ENCODE results near the gene HEXD.
"Not testable (repeated sequence)": the region's sequence is repeated elsewhere in the genome, so short reads cannot be mapped to it uniquely, and the experiment has no call there.

HEXD gene

DNA sequence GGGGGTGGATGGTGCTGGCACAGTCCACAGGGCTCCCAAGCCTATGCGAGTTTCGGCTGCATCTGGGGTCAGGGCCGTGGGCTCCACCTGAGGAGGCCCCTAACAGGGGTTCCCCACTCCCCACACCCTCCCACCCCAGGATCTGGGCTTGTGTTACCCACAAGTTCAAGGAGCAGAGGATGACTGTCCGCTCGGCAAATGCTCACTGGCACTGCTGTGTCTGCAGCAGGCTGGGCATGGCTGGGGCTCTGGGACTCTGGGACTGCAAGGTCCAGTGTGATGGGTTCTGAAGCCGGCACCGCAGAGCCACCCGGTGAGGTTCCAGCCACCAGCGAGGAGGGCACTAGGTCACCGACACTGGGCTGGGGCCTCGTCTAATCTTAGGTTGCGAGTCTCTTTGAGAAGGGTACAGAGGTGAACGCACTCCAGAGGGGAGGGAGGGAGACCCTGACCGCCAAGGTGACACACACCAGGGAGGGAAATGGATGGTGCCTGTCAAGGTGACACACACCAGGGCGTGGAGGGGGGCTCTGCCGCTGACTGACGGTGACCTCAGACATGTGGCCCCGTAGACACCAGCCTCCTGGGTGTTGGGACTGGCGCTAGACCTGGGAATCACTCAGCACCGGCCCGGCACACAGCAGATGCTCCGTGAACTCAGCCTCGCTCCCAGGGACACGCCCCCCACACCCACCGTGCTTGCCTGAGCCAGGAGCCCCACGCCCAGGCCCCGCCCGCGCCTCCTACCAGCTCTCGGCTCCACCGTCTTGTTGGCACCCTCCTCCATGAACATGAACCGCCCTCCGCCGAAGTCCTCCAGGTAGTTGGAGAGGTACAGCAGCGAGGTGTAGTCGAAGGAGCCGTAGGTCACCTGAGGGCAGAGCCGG lies 20.5 kb upstream of the HEXD start:
- DNase-seq, result no peak

DNA sequence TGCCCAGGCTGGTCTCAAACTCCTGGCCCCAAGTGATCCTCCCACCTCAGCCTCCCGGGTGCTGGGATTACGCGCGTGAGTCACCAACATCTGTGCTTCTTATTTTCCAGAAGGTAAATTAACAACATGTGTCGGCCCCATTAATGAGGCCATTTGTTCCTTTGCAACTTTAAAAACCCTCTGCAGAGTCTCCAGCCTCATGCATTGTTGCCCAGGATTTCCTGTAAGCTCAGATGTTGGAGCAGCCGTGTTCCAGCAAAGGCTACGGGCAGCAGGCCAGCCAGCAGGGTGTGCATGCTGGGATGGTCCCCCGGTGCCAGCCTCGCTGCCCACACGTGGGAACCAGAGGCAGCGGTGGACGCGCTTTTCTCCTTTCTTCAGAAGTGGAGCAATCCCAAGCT lies 19.1 kb upstream of the HEXD start:
- no peak for DNase-seq

DNA sequence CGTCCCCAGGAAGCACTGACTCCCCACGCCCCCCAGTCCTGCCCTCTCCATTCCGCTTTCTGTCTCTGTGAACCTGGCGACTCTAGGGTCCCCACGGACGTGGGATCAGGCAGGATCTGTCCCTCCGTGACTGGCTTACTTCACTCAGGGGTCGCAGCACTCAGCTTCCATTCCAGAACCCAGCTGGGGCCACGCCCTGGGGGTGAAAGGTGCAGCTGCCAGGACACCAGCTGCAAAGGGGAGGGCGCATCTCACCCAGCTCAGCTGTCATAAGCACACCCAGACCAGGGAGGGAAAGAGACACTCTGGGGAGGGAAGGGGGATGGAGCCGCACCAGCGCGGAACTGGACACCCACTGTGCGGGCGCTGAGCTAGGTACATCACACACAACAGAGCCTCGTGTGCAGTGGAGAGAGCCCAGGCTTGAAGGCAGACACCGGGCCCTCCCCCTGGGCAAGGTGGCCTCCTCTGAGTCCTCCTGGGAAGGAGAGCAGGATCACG lies 18.5 kb upstream of the HEXD start:
- no peak for DNase-seq

DNA sequence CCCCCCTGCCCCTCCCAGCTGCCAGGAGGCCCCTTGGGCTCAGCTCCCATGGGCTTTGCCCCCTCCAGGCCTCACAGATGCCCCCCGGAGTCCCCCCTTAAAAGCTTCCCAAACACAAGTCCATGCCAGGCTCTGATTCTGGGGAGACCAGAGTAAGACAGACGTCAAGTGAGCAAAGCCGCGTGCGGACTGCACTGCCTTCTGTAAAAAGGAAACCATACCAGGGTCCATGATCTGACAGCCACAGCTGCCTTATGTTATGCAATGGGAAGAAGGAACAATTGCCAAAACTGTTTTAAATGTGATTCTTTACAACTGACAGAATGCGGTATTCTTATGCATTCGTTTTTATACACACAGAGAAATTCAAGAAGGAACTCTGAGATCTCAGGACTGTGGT lies 17.9 kb upstream of the HEXD start:
- no peak for DNase-seq

DNA sequence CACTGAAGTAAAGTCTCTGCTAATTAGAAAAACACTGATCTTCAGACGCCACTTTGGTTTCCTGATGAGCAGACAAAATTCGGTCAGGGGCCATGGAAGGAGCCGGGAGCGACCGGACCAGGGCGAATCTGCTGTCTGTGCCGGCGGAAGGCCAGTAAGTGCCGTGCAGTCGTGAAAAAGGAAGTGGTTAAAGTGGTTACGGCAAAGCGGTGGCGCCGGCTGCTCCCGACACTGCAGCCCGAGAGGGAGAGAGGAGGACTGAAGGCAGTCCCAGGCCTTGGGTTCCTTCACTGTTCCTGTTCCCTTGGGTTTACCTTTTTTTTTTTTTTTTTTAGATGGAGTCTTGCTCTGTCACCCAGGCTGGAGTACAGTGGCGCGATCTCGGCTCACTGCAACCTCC lies 17.3 kb upstream of the HEXD start:
- DNase-seq, result peak; percentile 67

DNA sequence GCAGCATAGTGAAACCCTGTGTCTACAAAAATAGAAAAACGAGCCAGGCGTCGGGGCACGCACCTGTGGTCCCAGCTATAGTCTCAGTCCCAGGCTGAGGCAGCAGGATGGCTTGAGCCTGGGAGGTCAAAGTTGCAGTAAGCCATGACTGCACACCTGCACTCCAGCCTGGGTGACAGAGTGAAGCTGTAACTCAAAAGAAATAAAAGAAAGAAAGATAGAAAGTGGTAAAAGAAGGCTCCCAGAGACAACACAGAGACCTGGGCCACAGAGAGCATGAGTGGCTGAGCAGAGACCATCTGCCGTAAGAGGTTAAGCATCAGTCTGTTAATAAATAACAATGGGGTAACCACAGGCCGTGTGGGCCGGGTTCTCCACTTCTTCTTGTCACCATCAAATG lies 15.3 kb upstream of the HEXD start:
- DNase-seq, result no peak

DNA sequence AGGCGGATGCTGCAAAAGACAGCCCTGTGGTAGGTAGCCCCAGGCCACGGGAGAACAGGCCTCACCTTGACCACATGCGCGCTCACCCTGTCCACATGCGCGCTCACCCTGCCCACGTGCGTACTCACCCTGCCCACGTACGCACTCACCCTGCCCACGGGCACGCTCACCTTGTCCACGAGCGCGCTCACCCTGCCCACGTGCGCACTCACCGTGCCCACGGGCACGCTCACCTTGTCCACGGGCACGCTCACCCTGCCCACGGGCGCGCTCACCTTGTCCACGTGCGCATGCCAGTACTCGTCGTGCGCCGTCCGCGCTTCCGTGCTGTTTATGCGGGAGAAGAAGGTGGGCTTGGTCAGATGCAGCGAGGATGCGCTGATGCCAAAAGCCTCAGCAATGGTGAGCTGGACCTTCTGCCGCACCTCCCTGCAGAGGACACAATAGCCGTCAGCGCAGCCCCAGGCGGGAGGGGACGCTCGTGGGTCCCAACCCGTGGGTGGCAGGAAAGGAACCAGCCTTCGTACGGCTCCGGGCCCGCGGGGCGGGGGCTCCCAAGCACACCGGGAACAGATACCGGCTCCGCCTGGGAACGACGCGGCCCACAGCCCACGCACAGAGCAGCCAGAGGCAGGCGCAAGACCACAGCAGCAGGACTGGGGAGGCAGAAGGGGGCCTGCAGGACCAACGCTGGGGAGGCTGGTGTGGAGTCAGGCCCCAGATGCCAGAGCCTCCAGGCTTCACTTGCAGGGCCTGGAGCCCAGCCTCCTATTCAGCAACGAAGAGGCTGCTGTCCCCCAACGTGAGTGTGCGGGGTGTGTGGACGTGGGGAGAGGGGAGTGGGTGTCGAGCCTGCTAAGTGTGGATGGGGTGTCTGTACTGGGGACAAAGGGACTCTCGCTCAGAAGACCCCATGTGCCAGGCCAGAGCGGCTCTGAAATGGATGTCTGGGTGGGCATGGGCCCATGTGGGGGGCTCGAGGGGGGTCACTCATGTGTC lies 14.2 kb upstream of the HEXD start:
- DNase-seq, result no peak

DNA sequence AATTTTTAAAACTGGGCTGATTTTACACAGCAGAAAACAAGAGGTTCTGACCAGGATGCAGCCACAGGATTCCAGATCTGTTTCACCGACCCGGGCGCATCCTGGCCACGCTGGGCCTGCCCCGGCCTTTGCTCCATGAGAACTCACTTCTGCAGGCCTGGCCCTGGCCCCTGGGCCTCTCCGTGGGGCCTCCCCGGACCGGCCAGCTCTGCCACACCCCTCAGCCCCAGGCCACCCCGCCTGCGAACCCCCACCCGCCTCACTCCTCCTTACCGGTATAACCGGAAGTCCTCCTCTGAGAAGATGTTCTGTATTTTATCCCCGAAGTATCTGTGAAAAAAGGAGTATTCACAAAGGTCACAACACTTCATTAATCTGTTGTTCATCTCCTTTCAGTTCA lies 13.1 kb upstream of the HEXD start:
- DNase-seq, result no peak

DNA sequence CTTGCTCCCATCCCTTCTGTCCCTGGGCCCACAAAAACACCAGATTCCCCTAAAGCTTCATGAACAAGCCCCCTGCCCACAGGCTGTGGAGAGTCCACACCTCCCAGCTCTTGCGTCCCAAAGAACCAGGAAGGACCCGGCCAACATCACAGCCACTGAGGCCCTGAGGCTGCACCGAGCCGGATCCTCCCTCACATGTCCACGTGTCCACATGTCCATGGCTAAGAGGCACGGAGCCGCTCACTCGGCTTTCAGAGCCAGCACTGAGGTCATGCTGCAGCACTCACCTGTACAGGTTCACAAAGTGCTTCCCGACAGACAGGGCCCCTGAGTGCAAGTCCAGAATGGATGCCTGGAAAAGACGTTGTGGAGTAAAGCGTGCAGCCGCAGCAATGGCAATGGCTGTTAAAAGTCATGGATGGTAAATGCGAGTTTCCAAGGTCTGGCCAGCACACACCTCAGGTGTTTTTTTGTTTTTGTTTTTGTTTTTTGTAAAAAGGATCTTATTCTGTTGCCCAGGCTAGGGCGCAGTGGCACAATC lies 11.9 kb upstream of the HEXD start:
- no peak for DNase-seq

DNA sequence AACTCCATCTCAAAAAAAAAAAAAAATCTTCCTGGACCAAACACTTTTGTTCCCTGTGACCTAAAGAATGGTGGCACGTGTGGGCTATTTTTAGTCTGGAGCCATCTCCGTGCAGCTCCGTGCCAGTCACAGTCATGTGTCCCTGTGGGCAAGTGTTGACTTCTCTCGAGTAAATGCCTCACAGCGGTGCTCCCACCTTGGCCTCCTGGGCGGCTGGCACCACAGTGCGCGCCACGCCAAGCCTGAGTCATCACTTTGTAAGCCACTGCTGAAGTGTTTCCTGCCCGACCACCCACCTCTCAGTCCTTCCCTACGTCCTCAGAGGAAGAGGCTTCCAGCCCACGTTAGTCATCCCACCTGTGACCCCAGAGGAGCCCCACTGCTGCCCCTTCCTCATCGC lies 10.9 kb upstream of the HEXD start:
- DNase-seq, result no peak

DNA sequence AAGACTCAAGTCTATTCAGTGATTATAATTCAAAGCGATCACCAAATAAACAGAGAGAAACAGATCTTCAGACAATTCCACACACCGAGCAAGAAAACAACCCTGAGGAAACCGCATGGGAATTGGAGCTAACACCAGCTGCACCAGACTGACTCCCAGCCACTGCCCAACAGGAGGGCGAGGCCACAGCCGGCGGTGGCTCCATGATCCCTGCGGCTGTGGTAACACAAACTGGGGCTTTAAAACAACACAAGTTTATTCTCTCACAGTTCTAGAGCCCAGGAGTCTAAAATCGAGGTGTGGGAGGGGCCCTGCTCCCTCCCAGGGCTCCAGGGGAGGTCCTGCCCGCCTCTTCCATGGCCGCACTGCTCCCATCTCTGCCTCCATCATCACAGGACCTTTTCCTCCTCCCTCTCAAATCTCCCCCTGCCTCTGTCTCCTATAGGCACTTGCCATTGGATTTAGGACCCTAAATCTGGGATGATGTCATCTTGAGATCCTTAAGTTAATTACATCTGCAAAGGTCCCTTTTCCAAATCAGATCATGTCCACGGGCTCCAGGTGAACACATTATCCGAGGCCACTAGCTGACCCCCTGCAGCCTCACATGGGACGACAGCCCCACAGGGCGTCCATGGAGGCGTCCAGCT lies 9.7 kb upstream of the HEXD start:
- no peak for DNase-seq

DNA sequence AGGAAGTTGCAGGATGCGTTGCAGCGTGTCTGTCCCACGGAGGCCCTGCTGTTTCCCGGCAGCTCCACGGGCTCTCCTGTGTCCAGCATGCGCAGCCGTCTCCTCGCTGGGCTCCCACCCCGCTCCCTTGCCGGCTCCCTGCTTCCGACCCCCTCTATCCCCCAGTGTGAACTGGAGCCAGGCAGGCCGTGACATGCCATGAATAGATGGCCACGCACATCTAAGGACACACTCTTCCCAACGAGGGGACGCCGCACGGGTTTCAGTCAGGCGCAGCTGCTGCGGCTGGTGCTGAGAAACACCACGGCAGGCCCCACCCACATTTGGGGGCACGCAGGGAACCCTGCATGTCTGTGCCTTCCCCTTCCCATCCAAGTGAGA lies 9.2 kb upstream of the HEXD start:
- DNase-seq, result no peak

DNA sequence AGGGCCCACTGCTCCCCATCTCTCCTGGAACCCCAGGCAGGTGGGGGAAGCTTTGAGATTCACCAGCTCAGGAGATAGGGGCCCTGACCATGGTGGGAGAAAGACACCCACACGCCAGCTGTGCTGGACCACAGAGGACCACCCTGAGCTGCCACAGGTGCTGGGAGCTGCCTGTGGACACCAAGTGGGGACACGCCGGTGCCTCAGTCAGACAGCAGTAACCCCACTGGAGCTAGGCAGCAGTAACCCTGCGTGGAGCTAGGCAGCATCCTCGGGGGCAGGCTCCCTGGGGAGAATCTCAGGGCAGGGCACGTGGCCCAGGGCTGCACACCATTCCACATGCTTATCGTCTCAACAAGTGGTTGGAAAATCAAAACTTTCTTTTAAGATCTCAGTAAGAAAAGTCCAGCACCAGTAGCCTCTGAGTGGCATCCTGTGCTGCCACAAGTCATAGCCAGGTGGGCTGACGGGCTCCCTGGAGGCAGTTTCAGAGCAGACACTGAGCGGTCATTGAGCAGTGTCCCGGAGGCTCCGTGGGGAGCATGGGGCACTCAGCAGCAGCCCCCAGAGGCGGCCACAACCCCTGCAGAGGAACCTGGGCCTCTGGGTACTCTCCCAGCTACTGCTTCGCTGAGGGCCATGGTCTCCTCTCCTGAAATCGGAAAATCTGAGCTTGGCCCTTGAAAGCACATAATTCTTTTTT lies 8.0 kb upstream of the HEXD start:
- no peak for DNase-seq

DNA sequence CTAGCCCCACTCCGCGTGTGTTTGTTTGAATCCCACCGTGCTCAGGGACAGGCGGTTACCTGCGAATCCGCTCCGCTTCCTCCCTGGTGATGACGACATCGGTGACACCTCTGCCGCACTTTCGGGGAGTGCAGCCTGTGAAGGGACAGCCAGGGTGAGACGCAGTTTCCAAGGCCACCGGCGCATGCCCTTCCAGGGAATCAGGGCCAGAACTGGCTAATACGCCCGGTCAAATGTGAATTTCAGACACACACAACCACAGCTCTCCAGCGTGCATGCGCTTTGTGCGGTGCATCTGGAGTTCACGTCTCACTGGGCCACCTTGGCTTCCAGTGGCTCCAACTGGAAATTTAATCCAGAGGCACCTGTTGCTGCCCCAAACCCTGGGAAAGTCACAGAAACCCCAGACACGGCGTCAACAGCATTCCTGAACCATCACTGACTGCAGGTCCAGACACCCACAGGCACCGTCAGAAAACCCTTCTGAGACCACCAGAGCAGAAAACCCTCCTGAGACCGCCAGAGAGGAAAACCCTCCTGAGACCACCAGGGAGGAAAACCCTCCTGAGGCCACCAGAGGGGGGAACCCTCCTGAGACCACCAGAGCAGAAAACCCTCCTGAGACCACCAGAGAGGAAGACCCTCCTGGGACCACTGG lies 6.6 kb upstream of the HEXD start:
- DNase-seq, result no peak

DNA sequence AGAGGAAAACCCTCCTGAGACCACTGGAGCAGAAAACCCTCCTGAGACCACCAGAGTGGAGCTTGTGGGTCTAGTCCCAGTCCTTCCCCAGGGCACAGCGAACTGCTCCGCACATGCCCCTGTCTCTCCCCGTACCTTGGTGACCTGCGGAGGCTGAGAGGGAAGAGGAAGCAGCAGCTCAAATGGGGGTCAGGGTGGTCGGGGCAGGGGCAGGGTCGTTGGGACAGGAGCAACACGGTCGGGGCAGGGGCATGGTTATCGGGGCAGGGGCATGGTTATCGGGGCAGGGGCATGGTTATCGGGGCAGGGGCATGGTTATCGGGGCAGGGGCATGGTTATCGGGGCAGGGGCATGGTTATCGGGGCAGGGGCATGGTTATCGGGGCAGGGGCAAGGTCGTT lies 6.1 kb upstream of the HEXD start:
- DNase-seq, result not testable (repeated sequence)

DNA sequence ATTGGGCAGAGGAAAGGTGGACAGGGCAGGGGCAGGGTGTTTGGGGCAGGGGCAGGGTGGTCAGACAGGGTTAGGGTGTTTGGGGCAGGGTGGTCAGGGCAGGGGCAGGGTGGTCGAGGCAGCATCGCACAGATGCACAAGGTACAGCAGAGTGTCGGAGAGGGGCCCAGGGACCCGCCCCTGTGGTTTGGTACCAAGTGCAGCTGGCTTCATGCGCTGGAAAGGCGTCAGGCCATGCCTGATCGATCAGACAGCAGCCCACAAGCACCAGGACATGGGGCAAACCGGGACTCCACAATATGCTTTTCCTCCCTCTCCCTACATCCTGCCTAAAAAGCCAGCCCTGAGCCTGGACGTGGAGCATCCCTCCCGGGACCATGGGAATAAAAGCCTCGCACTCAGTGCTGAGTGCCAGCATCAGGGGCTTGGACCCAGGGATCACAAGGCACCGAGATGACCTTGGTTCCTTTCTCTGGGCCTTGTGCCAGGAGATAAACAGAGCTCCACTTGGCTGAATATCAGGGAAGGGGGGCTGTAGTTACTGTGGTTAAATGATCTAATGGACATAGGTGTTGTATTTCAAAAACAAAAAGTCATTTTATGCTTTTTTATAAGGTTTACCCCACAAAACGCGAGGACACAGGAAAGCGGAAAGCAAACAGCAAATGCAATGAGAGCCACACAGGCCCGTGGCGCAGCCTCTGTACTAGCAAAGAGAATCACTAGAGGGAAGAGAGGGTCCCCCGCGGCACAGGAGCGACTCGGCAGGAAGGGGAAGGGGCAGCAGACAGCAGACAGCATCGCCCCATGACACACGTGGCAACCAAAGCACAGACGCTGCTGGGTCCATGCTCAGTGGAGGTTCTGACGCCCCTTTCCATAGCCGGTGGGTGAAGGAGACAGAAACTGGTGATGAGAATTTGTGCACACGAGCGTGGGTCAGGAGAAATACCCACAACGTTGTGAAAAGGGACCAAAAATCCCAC lies 5.3 kb upstream of the HEXD start:
- no peak for DNase-seq

DNA sequence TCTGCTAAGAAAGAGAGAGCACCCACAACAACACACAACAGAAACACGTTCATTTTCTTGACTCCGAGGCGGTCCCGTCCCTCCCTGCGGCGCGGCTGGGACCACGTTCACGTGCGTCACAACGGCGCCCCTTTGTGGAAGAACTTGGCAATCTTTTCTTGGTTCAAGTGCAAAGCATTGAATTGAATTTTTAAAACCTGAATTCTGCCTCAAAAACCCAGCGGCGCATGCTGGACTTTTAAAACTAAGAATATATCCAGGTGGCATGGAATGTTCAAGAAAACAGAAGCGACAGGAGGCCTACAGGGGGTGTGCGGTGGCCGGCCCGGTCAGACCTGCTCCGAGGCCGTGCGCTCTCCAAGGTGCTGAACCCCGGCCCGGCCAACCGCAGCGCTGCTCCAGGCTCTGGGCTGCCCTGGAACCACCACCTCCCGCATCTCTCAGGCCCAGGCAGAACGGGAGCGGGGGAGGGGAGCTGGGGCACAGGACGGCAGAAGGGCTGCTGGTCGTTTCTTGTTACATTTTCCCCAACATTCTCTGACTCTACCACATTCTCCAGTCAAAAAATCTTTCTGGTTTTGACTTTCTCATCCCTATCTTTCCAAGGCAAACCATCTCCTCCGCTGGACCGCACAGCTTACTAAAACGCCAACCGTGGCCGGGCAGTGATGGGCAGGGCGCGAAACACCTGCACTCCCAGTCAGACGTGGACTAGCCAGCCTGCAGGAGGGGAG lies 3.4 kb upstream of the HEXD start:
- peak; percentile 68 for DNase-seq

DNA sequence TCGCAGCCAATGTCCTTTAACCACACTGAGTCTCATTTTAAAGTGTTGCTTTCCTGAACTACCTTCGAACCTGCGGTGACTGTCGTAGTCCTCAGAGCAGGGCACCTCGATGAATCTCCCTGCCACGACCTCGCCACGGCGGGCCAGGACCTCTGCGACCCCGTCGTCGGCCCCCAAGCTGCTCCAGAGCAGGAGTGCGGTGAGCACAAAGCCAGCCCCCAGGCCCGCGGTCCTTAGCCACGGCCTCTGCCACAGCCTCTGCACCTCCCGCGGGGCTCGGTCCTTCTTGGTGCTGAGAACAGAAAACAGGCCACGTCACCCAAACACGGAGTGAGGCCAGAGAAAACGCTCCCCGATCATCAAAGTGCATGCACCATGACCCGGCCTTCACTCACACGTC lies 2.8 kb upstream of the HEXD start:
- DNase-seq, result no peak

DNA sequence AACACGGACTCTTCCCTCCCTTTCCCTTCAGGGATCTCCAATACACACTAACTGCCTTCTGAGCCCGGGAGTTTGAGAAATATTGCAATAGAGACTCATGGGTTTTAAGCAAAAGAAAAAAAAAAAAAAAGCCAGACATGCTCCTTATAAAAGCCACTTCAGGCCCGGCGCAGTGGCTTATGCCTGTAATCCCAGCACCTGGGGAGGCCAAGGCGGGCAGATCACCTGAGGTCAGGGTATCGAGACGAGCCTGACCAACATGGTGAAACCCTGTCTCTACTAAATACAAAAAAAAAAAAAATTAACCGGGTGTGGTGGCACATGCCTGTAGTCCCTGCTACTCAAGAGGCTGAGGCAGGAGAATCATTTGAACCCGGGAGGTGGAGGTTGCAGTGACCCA lies 2.4 kb upstream of the HEXD start:
- DNase-seq, result no peak

DNA sequence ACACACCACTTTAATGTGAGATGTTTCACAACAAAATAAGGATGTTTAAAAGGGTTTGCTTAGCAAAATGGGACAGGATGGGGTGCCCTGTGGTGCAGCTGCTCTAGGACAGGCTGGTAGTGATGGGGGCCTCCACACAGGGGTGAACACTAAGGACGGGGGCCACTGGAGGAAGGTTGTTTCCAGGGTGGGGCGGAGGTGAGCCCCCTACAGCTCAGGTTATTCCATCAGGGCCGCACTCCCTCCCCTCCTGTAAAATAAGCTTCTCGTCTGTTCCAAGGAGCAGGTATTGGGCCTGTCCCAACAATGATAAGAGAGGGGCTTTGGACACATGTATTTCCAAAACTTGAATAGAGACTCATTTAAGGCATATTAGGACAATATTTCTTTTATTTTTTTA lies 1.9 kb upstream of the HEXD start:
- DNase-seq, result no peak
